Stimulated activated CD8-positive, alpha-beta memory T cell treated with anti-CD3 and anti-CD28 coated beads, Interleukin-7, amount 100 ng/mL, for 48 hours (primary cell): Measurements from ENCODE around the gene ADCY2.

Experiments
- DNase-seq, 2 donors: peaks; one replicate each; pipeline ENCODE4 v3.0.0-alpha.2; 2020; ENCODE audit warnings: low read depth in 1 of 2; ENCODE audit errors: extremely low read depth in 1 of 2

The ADCY2 gene

GRCh38 chr5:7653046-7653445, 257.1 kb downstream of the ADCY2 start:
- DNase-seq = no peak

- DNase-seq = no peak
Measured at GRCh38 chr5:7657153-7657552, 261.2 kb downstream of the ADCY2 start.

GRCh38 chr5:7659420-7659819, 263.5 kb downstream of the ADCY2 start:
- DNase-seq = no peak

GRCh38 chr5:7662289-7662688, 266.4 kb downstream of the ADCY2 start:
- DNase-seq = no peak

- DNase-seq = no peak
Measured at GRCh38 chr5:7663808-7664207, 267.9 kb downstream of the ADCY2 start.

- DNase-seq = no peak
Measured at GRCh38 chr5:7664208-7664607, 268.3 kb downstream of the ADCY2 start.

GRCh38 chr5:7667216-7667767, 271.4 kb downstream of the ADCY2 start:
- DNase-seq = no peak

- DNase-seq = no peak
Measured at GRCh38 chr5:7668161-7668560, 272.2 kb downstream of the ADCY2 start.

- DNase-seq = no peak
Measured at GRCh38 chr5:7668627-7669026, 272.7 kb downstream of the ADCY2 start.

- no peak for DNase-seq
Measured at GRCh38 chr5:7671381-7671993, 275.5 kb downstream of the ADCY2 start.

GRCh38 chr5:7673658-7674057, 277.7 kb downstream of the ADCY2 start:
- no peak for DNase-seq

- DNase-seq = no peak
Measured at GRCh38 chr5:7676455-7676854, 280.5 kb downstream of the ADCY2 start.

GRCh38 chr5:7678030-7678429, 282.1 kb downstream of the ADCY2 start:
- DNase-seq = no peak

- DNase-seq = no peak
Measured at GRCh38 chr5:7679663-7680062, 283.7 kb downstream of the ADCY2 start.

GRCh38 chr5:7680260-7680659, 284.3 kb downstream of the ADCY2 start:
- DNase-seq = no peak

- no peak for DNase-seq
Measured at GRCh38 chr5:7682379-7682778, 286.4 kb downstream of the ADCY2 start.

- DNase-seq = no peak
Measured at GRCh38 chr5:7683753-7684152, 287.8 kb downstream of the ADCY2 start.

GRCh38 chr5:7684826-7685225, 288.9 kb downstream of the ADCY2 start:
- no peak for DNase-seq

- DNase-seq = no peak
Measured at GRCh38 chr5:7686794-7687193, 290.9 kb downstream of the ADCY2 start.

GRCh38 chr5:7690557-7690956, 294.6 kb downstream of the ADCY2 start:
- DNase-seq = no peak

GRCh38 chr5:7705261-7705660, 309.3 kb downstream of the ADCY2 start:
- no peak for DNase-seq

- DNase-seq = no peak
Measured at GRCh38 chr5:7705736-7706135, 309.8 kb downstream of the ADCY2 start.

GRCh38 chr5:7706256-7706655, 310.3 kb downstream of the ADCY2 start:
- DNase-seq = no peak
